HCT116 (cell line): Measurements from ENCODE around the gene PLB1. TPM values are rescaled to one million over a fixed set of nuclear protein-coding genes. Genes with fewer than 3 reads are reported as not detected.

ENCODE experiments used
- ATAC-seq: fragments of 200-7000 bp; cut with Tn5 transposase; 2 replicates; pipeline ENCODE4 v1.9.1; 2020; ENCODE audit warnings: mild to moderate bottlenecking, moderate library complexity
- BruUV-seq: library from RNA; stranded (reverse); fragments of 400-500 nt; replicated peaks from 2 replicates; lab custom pipeline; 2021; lab: Mats Ljungman, UMichigan
- CTCF ChIA-PET: fragments of 300-600 bp; sonication (Branson Sonifier 250); formaldehyde crosslinking; loops from one replicate; lab custom pipeline; 2021; ENCODE audit warnings: antibody characterized with exemption; lab: Charles Lee
- POLR2A ChIA-PET: fragments of 300-600, 350-600 bp; sonication (Branson Sonifier 250); formaldehyde crosslinking; loops from one replicate; lab custom pipeline; 2021; ENCODE audit warnings: antibody characterized with exemption; lab: Charles Lee
- RAD21 ChIA-PET, 2 experiments: fragments of 300-600 bp; sonication (Branson Sonifier 250); formaldehyde crosslinking; loops; one replicate each; lab custom pipeline; 2023; ENCODE audit warnings: low total read pairs in 2 of 2; ENCODE audit not compliant: uncharacterized antibody in 2 of 2, unreplicated experiment in 2 of 2, low non-redundant PET in 1 of 2; lab: Charles Lee
- DNase-seq: peaks from one replicate; pipeline ENCODE4 v3.0.0-alpha.2; 2010; ENCODE audit warnings: low read depth, low spot score
- H2AFZ ChIP-seq: fragments of 200-600 bp; shearing (Covaris generic), sonication (generic); 2 replicates; pipeline ENCODE4 v1.6.1; 2017; ENCODE audit warnings: low read depth, mixed run types, mixed read lengths, antibody characterized with exemption, low read length; ENCODE audit not compliant: poor library complexity, severe bottlenecking
- H3K27ac ChIP-seq: 2 replicates; pipeline ENCODE4 v1.5.1; 2012; ENCODE audit warnings: low read depth, low read length
- H3K27me3 ChIP-seq: fragments of 200-600 bp; sonication (generic); 2 replicates; pipeline ENCODE4 v1.6.1; 2016; ENCODE audit warnings: mixed run types, low read length, mixed read lengths; ENCODE audit not compliant: insufficient read depth
- H3K36me3 ChIP-seq, 2 experiments: fragments of 200-500 bp in 1 of 2; fragments of 200-600 bp in 1 of 2; sonication (Bioruptor generic) in 1 of 2; sonication (generic) in 1 of 2; 2 replicates each; pipeline versions ENCODE4 v1.5.1 to v1.6.1; 2014 to 2016; ENCODE audit warnings: low read length in 2 of 2, inconsistent platforms in 1 of 2, mixed read lengths in 1 of 2, mixed run types in 1 of 2; ENCODE audit not compliant: insufficient read depth in 2 of 2, control insufficient read depth in 1 of 2
- H3K4me1 ChIP-seq, 2 experiments: fragments of 200-600 bp in 1 of 2; sonication (generic) in 1 of 2; 2 replicates each; pipeline versions ENCODE4 v1.5.1 to v1.6.1; 2012 to 2017; ENCODE audit warnings: low read length in 2 of 2, inconsistent platforms in 1 of 2, mild to moderate bottlenecking in 1 of 2, mixed read lengths in 1 of 2, mixed run types in 1 of 2, moderate library complexity in 1 of 2; ENCODE audit not compliant: insufficient read depth in 2 of 2, control insufficient read depth in 1 of 2
- H3K4me2 ChIP-seq: fragments of 200-600 bp; sonication (generic); 2 replicates; pipeline ENCODE4 v1.6.1; 2017; ENCODE audit warnings: mixed run types, low read length, mixed read lengths
- H3K4me3 ChIP-seq, 2 experiments: fragments of 200-600 bp in 1 of 2; sonication (generic) in 1 of 2; replicated peaks in 1 of 2; 2 replicates each; pipeline ENCODE4 v1.5.1; 2011 to 2016; ENCODE audit warnings: low read length in 2 of 2, control low read depth in 1 of 2, low read depth in 1 of 2, mild to moderate bottlenecking in 1 of 2, mixed read lengths in 1 of 2, mixed run types in 1 of 2
- H3K79me2 ChIP-seq: fragments of 200-600 bp; sonication (generic); 2 replicates; pipeline ENCODE4 v1.6.1; 2017; ENCODE audit warnings: mild to moderate bottlenecking, mixed run types, low read length, moderate library complexity, mixed read lengths; ENCODE audit not compliant: insufficient read depth
- H3K9ac ChIP-seq: fragments of 200-600 bp; sonication (generic); 2 replicates; pipeline ENCODE4 v1.6.1; 2016; ENCODE audit warnings: low read length, mixed read lengths
- H3K9me2 ChIP-seq: fragments of 200-600 bp; sonication (generic), shearing (Covaris generic); 2 replicates; pipeline ENCODE4 v1.6.1; 2017; ENCODE audit warnings: mixed run types, mild to moderate bottlenecking, moderate library complexity; ENCODE audit not compliant: insufficient read depth
- H3K9me3 ChIP-seq, 2 experiments: fragments of 200-500 bp in 1 of 2; fragments of 200-600 bp in 1 of 2; sonication (Bioruptor generic) in 1 of 2; sonication (generic) in 1 of 2; 2 replicates each; pipeline ENCODE4 v1.6.1; 2014 to 2017; ENCODE audit warnings: low read length in 2 of 2, mixed read lengths in 2 of 2, inconsistent platforms in 1 of 2, low read depth in 1 of 2, mild to moderate bottlenecking in 1 of 2, mixed run types in 1 of 2, moderate library complexity in 1 of 2; ENCODE audit not compliant: control insufficient read depth in 1 of 2, insufficient read depth in 1 of 2
- H4K20me1 ChIP-seq: fragments of 200-600 bp; sonication (generic), shearing (Covaris generic); 2 replicates; pipeline ENCODE4 v1.6.1; 2017; ENCODE audit warnings: mixed run types, mild to moderate bottlenecking, moderate library complexity; ENCODE audit not compliant: insufficient read depth
- ATF3 ChIP-seq: IDR thresholded peaks from 2 replicates; pipeline ENCODE4 v1.6.1; 2012
- CBX3 ChIP-seq: IDR thresholded peaks from 2 replicates; pipeline ENCODE4 v1.6.1; 2012; ENCODE audit warnings: low read depth
- CEBPB ChIP-seq: IDR thresholded peaks from 2 replicates; pipeline ENCODE4 v1.6.1; 2012; ENCODE audit warnings: low read depth
- ELF1 ChIP-seq: IDR thresholded peaks from 2 replicates; pipeline ENCODE4 v1.6.1; 2012; ENCODE audit warnings: low read depth, borderline replicate concordance
- EZH2 ChIP-seq: fragments of 200-600 bp; sonication (generic); IDR thresholded peaks from 2 replicates; pipeline ENCODE4 v1.6.1; 2017; ENCODE audit warnings: antibody characterized with exemption, mixed run types
- EZH2phosphoT487 ChIP-seq: fragments of 200-600 bp; IDR thresholded peaks from 2 replicates; pipeline ENCODE4 v1.6.1; 2018; ENCODE audit warnings: antibody characterized with exemption, borderline replicate concordance
- JUND ChIP-seq: IDR thresholded peaks from 2 replicates; pipeline ENCODE4 v1.6.1; 2012
- POLR2A ChIP-seq: IDR thresholded peaks from 2 replicates; pipeline ENCODE4 v1.7.0; 2011; ENCODE audit warnings: borderline replicate concordance; ENCODE audit not compliant: insufficient read depth, insufficient read length; ENCODE audit errors: extremely low read depth
- POLR2AphosphoS5 ChIP-seq: IDR thresholded peaks from 2 replicates; pipeline ENCODE4 v1.6.1; 2011; ENCODE audit warnings: mild to moderate bottlenecking, low read depth, low read length, moderate library complexity
- RAD21 ChIP-seq: IDR thresholded peaks from 2 replicates; pipeline ENCODE4 v1.6.1; 2012; ENCODE audit warnings: low read depth, mild to moderate bottlenecking
- SIN3A ChIP-seq: IDR thresholded peaks from 2 replicates; pipeline ENCODE4 v1.6.1; 2012; ENCODE audit warnings: low read depth
- SP1 ChIP-seq: IDR thresholded peaks from 2 replicates; pipeline ENCODE4 v1.6.1; 2012; ENCODE audit warnings: low read depth
- YY1 ChIP-seq: IDR thresholded peaks from 2 replicates; pipeline ENCODE4 v1.6.1; 2011; ENCODE audit warnings: low read length, low read depth, moderate library complexity, mild to moderate bottlenecking; ENCODE audit not compliant: insufficient replicate concordance; ENCODE audit errors: extremely low read depth
- ZBTB33 ChIP-seq: IDR thresholded peaks from 2 replicates; pipeline ENCODE4 v1.6.1; 2011; ENCODE audit warnings: mild to moderate bottlenecking, low read length, moderate library complexity; ENCODE audit not compliant: insufficient replicate concordance; ENCODE audit errors: extremely low read depth
- ZFX ChIP-seq: fragments of 450-650 bp; IDR thresholded peaks from 2 replicates; pipeline ENCODE4 v1.6.1; 2017
- ZNF274 ChIP-seq: fragments of 200-500 bp; sonication (Bioruptor generic); IDR thresholded peaks from 2 replicates; pipeline ENCODE4 v1.6.1; 2014; ENCODE audit warnings: mild to moderate bottlenecking, low read depth, low read length, inconsistent platforms
- intact Hi-C: fragments of 100-400 bp; cut with micrococcal nuclease; formaldehyde crosslinking; loops from 2 replicates; pipeline ENCODE4 v1.10.0; 2022
- total RNA-seq: library from RNA; stranded (reverse); gene quantifications from one replicate; pipeline ENCODE4 v1.2.1, GENCODE V29; 2021; ENCODE audit not compliant: unreplicated experiment

Gene PLB1
- total RNA-seq, 1 experiment from 2014 or later = 0.49 TPM

- ChIA-PET CTCF (interaction anchor here (1.0 kb wide), 1 partner anchor 787 kb away, joined by 3 read pairs; no protein-coding TSS in a partner anchor), RAD21 (no interaction called here), POLR2A (no interaction called here)
- intact Hi-C loops = no loop called here
- H2AFZ ChIP-seq = no peak overlapping the region
- no peak for DNase-seq
- H3K4me2 ChIP-seq = no peak overlapping the region
- no peaks in the 10 kb centered on the region for H3K4me1 ChIP-seq
- H3K79me2 ChIP-seq = no peaks in the 10 kb centered on the region
- H3K9me3 ChIP-seq = no peaks in the 10 kb centered on the region
- no peak for TF ChIP-seq SIN3A
- no peak for TF ChIP-seq JUND
- TF ChIP-seq POLR2AphosphoS5 = no peak
- no peak for TF ChIP-seq EZH2phosphoT487
- no peak for TF ChIP-seq EZH2
- TF ChIP-seq SP1 = no peak
- no peak for TF ChIP-seq YY1
- TF ChIP-seq ELF1 = no peak
- TF ChIP-seq ZNF274 = no peak
- TF ChIP-seq CEBPB = no peak
- TF ChIP-seq CBX3 = no peak
- no peaks in the 10 kb centered on the region for H4K20me1 ChIP-seq
- no peak overlapping the region for H3K27ac ChIP-seq
- no TSS peak for BruUV-seq
- H3K9ac ChIP-seq = no peak overlapping the region
- no peak overlapping the region for H3K4me3 ChIP-seq
- H3K9me2 ChIP-seq = no peaks in the 10 kb centered on the region
- H3K27me3 ChIP-seq = no peaks in the 10 kb centered on the region
- H3K36me3 ChIP-seq = no peaks in the 10 kb centered on the region
- no peak for ATAC-seq
Observed at GRCh38 chr2:28490558-28490957, 5.3 kb upstream of the PLB1 start.

- Histone ChIP-seq H3K9me2 (no peaks in the 10 kb centered on the region), H3K4me2 (no peak overlapping the region), H3K27ac (no peak overlapping the region), H3K36me3 (no peaks in the 10 kb centered on the region), H3K4me1 (no peaks in the 10 kb centered on the region), H3K27me3 (no peaks in the 10 kb centered on the region), H4K20me1 (no peaks in the 10 kb centered on the region), H3K4me3 (no peak overlapping the region), H3K9me3 (no peaks in the 10 kb centered on the region), H2AFZ (no peak overlapping the region), H3K9ac (no peak overlapping the region), H3K79me2 (no peaks in the 10 kb centered on the region)
- no TSS peak for BruUV-seq
- TF ChIP-seq ZFX = no peak
- TF ChIP-seq ZBTB33 = no peak
- TF ChIP-seq CEBPB = no peak
- no peak for TF ChIP-seq POLR2A
- no peak for TF ChIP-seq ZNF274
- TF ChIP-seq EZH2 = no peak
- no peak for TF ChIP-seq RAD21
- TF ChIP-seq SP1 = no peak
- no peak for TF ChIP-seq ATF3
- TF ChIP-seq ELF1 = no peak
- TF ChIP-seq YY1 = no peak
- intact Hi-C loops = no loop called here
- RAD21 ChIA-PET = interaction anchor here in 1 of 2 experiments (0.7 kb wide), 1 partner anchor 34 kb away, joined by 3 read pairs; no protein-coding TSS in a partner anchor
- ATAC-seq (no peak), DNase-seq (no peak)
- CTCF ChIA-PET = interaction anchor here (0.8 kb wide), 1 partner anchor 12 kb away, joined by 3 read pairs; no protein-coding TSS in a partner anchor
- POLR2A ChIA-PET = no interaction called here
Observed at GRCh38 chr2:28492282-28492681, 3.6 kb upstream of the PLB1 start.
